HG03159 (cell line): ENCODE measurements around the gene PTPRS.
"Not testable (repeated sequence)": the region's sequence is repeated elsewhere in the genome, so short reads cannot be mapped to it uniquely, and the experiment has no call there.

ENCODE experiments used
- ATAC-seq: cut with Tn5 transposase; IDR thresholded peaks from one replicate; pipeline ENCODE4 v1.9.1; 2021; ENCODE audit warnings: mild to moderate bottlenecking, moderate library complexity; ENCODE audit not compliant: unreplicated experiment

The PTPRS gene

GRCh38 chr19:5334366-5334739, 6.3 kb downstream of the PTPRS start:
- ATAC-seq, result no peak

- no peak for ATAC-seq
These were observed 6.8 kb downstream of the PTPRS start for GRCh38 chr19:5333581-5334365.

- ATAC-seq, result no peak
These were observed 8.1 kb downstream of the PTPRS start for GRCh38 chr19:5332501-5332900.

GRCh38 chr19:5331790-5332189, 8.8 kb downstream of the PTPRS start:
- no peak for ATAC-seq

GRCh38 chr19:5330307-5330720, 10.3 kb downstream of the PTPRS start:
- ATAC-seq, result no peak

GRCh38 chr19:5329141-5329540, 11.5 kb downstream of the PTPRS start:
- ATAC-seq, result no peak

GRCh38 chr19:5328407-5328806, 12.2 kb downstream of the PTPRS start:
- not testable (repeated sequence) for ATAC-seq

GRCh38 chr19:5326986-5327623, 13.5 kb downstream of the PTPRS start:
- no peak for ATAC-seq

GRCh38 chr19:5326545-5326944, 14.1 kb downstream of the PTPRS start:
- no peak for ATAC-seq

- no peak for ATAC-seq
These were observed 15.7 kb downstream of the PTPRS start for GRCh38 chr19:5324947-5325346.

- ATAC-seq, result no peak
These were observed 17.2 kb downstream of the PTPRS start for GRCh38 chr19:5323475-5323811.

- ATAC-seq, result no peak
These were observed 18.5 kb downstream of the PTPRS start for GRCh38 chr19:5321851-5322681.

- no peak for ATAC-seq
These were observed 19.5 kb downstream of the PTPRS start for GRCh38 chr19:5321066-5321642.

GRCh38 chr19:5319516-5319915, 21.1 kb downstream of the PTPRS start:
- ATAC-seq, result no peak

- no peak for ATAC-seq
These were observed 22.3 kb downstream of the PTPRS start for GRCh38 chr19:5318306-5318705.

GRCh38 chr19:5317321-5317720, 23.3 kb downstream of the PTPRS start:
- ATAC-seq, result no peak

- no peak for ATAC-seq
These were observed 24.5 kb downstream of the PTPRS start for GRCh38 chr19:5316138-5316537.

- no peak for ATAC-seq
These were observed 25.7 kb downstream of the PTPRS start for GRCh38 chr19:5314907-5315298.

GRCh38 chr19:5314012-5314906, 26.4 kb downstream of the PTPRS start:
- no peak for ATAC-seq

GRCh38 chr19:5313307-5313706, 27.3 kb downstream of the PTPRS start:
- ATAC-seq, result no peak
